Erythroblast (primary cell): ENCODE results near the gene GPBAR1.
"Not testable (repeated sequence)": the region's sequence is repeated elsewhere in the genome, so short reads cannot be mapped to it uniquely, and the experiment has no call there.

Source experiments
- GATA1 ChIP-seq: IDR thresholded peaks from 2 replicates; pipeline ENCODE4 v1.6.1; 2011; ENCODE audit warnings: low read depth, mild to moderate bottlenecking, control low read depth, low read length, moderate library complexity
- POLR2A ChIP-seq: IDR thresholded peaks from 2 replicates; pipeline ENCODE4 v1.6.1; 2011; ENCODE audit warnings: mild to moderate bottlenecking, low read length

- TF ChIP-seq POLR2A, GATA1: not testable (repeated sequence)
Observed at GRCh38 chr2:218311541-218312266, 50.9 kb downstream of the GPBAR1 start.
